ENCODE results near the gene OGDH.

Gene OGDH

DNA sequence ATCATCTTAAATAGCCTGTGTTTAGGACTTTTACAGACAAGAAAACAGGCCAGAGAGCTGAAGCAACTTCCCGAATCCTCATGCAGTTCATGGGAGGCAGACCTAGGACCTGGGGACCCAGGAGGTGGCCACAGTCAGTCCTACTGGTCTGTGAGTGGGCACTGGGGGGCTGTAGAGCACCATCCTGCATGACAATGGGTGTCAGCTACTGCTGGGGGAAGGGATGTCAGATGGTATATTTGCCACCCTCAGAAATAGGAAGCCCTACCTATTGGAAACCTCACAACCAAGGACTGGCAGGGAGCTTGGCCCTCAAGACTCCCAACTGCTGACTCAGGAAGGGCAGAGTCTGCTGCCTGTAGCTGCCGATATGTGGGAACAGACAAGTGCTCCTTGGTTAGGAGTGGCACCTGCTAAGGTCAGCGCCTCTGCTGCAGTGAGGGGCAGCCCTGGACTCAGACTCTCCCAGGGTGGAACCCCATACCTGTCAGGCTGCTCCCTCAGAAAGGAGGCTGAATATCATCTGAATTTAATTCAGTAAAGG, 29.7 kb downstream of the OGDH start:
- Mint-ChIP-seq H3K36me3 (peaks cover 9% of the 10 kb centered on the region), H3K9me3 (ENCODE audit: low read depth) (no peaks in the 10 kb centered on the region), H3K4me1 (ENCODE audit: low read depth) (peaks cover 79% of the 10 kb centered on the region), H3K4me3 (no peak overlapping the region), H3K27me3 (no peaks in the 10 kb centered on the region), H3K27ac (peak overlapping the region; percentile 100)

DNA sequence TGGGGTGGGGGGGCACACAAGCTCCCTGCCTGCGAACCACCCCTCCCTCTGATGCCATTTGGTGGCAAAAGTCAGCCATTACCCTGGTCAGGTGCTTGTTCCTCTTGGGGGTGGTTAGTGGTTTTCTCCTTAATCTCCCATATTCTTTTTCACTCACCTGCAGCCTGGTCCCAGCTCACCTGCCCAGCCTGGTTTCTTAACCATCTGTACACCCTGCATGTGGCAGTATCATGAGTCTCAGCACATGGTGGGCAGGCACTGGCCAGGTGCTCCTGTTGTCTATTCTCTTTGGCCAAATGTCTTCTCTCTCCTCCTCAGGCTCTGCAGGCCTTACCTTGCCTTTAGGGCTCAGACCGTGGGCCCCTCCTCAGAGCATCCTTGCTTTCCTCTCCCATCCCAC, 30.5 kb downstream of the OGDH start:
- Mint-ChIP-seq H3K27me3 (no peaks in the 10 kb centered on the region), H3K9me3 (ENCODE audit: low read depth) (no peaks in the 10 kb centered on the region), H3K4me1 (ENCODE audit: low read depth) (peaks cover 77% of the 10 kb centered on the region), H3K36me3 (peaks cover 7% of the 10 kb centered on the region), H3K4me3 (no peak overlapping the region), H3K27ac (peak overlapping the region; percentile 100)

DNA sequence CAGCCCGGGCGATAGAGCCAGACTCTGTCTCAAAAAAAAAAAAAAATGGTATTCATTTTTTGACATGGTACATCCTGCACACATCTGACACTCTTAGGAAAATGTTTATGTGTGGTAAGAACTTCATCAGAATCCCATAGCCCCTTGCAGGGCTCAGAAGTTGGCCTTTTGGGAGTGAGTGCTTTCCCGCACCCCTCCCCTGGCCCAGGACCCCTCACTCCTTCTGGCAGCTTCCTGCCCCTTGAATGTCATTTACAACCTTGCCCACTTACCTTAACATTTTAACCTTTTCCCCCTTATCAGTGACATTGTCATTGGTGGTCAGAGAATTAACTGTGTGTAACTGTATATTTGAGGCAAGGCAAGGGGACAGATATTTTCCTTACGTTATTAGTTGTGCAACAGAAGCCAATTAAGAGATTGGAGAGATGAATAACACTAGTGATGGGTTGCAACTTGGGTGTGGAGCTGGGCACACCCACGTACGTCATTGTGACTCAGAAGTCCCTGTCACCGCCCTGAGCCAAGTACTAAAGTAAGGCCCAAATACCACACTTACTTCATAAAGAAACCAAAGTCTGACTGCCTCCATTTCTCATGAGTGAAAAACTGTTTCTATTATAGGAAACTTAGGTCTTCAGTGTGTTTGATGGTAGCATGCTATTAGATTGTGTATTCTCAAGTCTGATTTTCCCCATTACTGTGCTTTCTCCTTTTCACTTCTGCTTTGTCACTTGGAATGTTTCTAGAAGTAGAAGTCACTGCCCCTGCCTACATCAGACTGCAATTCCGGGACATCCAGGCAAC, 31.6 kb downstream of the OGDH start:
- peaks cover 7% of the 10 kb centered on the region for H3K36me3 Mint-ChIP-seq
- H3K27ac Mint-ChIP-seq = peak overlapping the region; percentile 100
- no peaks in the 10 kb centered on the region for H3K9me3 Mint-ChIP-seq (ENCODE audit: low read depth)

DNA sequence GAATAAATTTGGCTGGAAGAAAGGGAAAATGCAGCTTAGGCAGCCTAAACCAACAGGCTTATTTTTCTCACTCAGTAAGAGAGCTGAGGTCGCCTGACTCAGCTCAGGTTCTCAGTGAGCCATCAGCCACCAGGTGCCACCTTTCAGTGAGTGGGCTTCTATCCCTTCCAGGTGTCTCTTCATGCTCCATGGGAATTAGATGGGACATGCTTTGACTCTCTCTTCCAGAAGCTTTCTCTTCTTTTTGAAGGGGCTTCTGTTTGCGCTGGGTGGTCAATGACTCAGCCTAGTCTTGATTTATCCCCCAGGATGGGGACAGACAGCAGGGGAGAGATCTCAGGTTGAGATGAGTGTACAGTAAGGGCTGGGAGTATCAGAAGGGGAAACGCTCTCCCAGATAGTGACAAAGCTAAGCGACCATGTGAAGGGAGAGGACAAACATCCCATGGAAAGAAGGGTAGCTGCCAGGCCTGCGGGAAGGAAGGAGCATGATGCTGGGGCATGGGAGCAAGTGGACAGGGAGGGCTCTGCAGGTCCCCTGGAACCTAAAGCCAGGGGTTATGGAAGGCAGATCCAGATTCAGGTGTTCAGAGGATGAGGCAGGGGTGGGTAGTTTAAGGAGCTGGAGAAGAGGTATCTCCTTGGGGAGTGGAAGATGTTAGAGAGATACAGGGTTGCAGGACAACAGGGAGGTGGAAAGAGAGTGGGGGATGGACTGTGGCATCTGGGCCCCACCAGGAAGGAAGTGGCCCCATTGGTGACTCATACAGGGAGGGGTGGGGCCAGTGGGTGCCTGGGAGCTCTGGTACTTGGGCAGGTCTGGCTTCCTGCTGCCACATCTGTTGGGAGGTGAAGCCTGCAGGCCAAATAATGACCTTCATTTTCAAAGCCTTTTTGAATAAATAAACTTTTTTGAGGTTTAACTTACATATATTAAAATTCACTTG, 32.5 kb downstream of the OGDH start:
- Mint-ChIP-seq H3K4me3 (peak overlapping the region; percentile 82), H3K9me3 (ENCODE audit: low read depth) (no peaks in the 10 kb centered on the region), H3K4me1 (ENCODE audit: low read depth) (peaks cover 69% of the 10 kb centered on the region)

More for the DNA sequence above, 31.6 kb downstream of the OGDH start:
- Mint-ChIP-seq H3K4me1 (ENCODE audit: low read depth) (peaks cover 72% of the 10 kb centered on the region), H3K4me3 (peak overlapping the region; percentile 82), H3K27me3 (no peaks in the 10 kb centered on the region)

DNA sequence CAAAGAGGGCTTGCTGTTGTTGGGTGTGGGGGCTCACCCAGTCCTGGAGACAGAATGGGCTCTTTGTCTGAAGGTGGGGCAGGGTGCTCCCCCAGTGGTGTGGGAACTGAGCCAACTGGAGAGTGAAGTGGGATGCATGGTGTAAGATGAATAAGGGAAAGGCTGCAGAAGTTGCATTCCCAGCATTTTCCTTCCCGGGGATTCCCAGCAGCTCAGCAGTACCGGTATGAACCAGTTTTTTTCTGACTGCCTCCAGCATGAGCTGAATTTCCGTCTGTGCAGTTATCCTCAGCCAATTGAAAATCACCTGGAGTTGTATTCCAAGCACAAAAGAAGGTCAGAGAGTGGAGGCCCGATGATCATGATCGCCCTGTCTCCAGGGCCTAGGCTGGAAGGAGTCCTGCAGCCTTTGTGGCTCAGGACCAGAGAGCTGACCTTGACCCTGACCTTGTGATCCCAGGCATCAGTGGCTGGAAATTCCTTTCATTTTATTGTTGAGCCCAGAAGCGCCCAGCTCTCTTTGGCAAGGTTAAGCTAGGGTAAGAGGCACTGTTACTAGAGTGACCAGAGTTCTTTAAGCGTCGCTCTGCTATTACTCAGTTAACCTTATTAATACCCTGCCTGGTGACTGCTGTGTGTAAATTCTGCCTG, 33.4 kb downstream of the OGDH start:
- Mint-ChIP-seq H3K27ac (peak overlapping the region; percentile 100), H3K36me3 (peaks cover 3% of the 10 kb centered on the region), H3K4me3 (peak overlapping the region; percentile 82), H3K27me3 (no peaks in the 10 kb centered on the region), H3K9me3 (ENCODE audit: low read depth) (no peaks in the 10 kb centered on the region), H3K4me1 (ENCODE audit: low read depth) (peaks cover 63% of the 10 kb centered on the region)

More for the DNA sequence above, 32.5 kb downstream of the OGDH start:
- Mint-ChIP-seq H3K27ac (peak overlapping the region; percentile 100), H3K36me3 (peaks cover 3% of the 10 kb centered on the region), H3K27me3 (no peaks in the 10 kb centered on the region)

DNA sequence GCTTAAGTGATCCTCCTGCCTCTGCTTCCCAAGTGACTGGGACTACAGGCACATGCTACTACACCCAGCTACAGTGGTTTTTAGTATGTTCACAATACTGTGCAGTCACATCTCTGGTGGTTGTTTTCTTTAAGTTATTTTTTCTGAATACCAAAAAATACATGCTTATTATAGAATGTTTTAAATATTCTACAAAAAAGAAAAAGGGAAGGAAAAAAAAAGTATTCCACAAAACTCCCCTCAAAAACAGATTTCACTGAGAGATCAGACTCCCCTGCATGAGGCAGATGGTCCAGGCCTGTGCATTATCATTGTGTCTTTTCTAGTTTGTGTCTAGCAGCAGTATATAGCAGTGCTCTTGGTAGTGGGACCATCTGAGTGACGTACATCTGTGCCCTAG, 36.8 kb downstream of the OGDH start:
- peaks cover 3% of the 10 kb centered on the region for H3K36me3 Mint-ChIP-seq
- no peaks in the 10 kb centered on the region for H3K27me3 Mint-ChIP-seq
- no peaks in the 10 kb centered on the region for H3K9me3 Mint-ChIP-seq (ENCODE audit: low read depth)
- peaks cover 39% of the 10 kb centered on the region for H3K4me1 Mint-ChIP-seq (ENCODE audit: low read depth)
- H3K4me3 Mint-ChIP-seq = no peak overlapping the region
- H3K27ac Mint-ChIP-seq = peak overlapping the region; percentile 10

DNA sequence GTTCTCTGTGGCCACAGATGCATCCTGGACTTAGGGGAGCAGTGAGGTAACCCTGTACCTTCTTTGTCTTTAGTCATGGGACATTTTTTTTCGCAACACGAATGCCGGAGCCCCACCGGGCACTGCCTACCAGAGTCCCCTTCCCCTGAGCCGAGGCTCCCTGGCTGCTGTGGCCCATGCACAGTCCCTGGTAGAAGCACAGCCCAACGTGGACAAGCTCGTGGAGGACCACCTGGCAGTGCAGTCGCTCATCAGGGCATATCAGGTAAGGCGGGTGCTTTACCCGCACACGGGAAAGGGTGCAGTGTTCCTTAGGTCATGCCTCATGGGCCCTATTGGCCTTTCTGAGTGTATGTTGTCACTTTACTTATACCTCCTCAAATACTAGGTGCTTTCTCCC, 38.8 kb downstream of the OGDH start:
- no peak overlapping the region for H3K27ac Mint-ChIP-seq
- no peak overlapping the region for H3K4me3 Mint-ChIP-seq
- peaks cover 19% of the 10 kb centered on the region for H3K4me1 Mint-ChIP-seq (ENCODE audit: low read depth)
- peaks cover 3% of the 10 kb centered on the region for H3K36me3 Mint-ChIP-seq
- H3K9me3 Mint-ChIP-seq (ENCODE audit: low read depth) = no peaks in the 10 kb centered on the region
- H3K27me3 Mint-ChIP-seq = no peaks in the 10 kb centered on the region

DNA sequence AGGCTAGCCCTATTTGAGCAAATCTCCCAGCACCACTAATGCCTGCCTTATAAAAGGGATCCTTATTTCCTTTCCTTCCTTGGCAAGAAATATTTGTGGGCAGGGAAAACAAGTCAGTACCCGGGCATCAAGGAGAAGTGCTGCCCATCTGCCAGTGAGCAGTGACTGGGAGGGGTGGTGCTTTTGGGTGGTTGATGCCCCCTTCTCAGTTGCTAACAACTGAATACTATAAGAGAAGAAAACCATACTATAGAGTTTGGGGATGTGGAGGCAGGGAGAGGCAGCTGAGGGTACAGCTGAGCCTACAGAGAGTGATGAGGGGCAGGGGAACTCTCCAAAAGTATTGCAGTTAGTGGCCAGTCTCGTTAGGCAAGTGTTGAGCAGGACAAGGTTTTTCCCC, 39.3 kb downstream of the OGDH start:
- Mint-ChIP-seq H3K27ac (no peak overlapping the region), H3K36me3 (peaks cover 3% of the 10 kb centered on the region), H3K9me3 (ENCODE audit: low read depth) (no peaks in the 10 kb centered on the region), H3K4me3 (no peak overlapping the region), H3K27me3 (no peaks in the 10 kb centered on the region), H3K4me1 (ENCODE audit: low read depth) (peaks cover 14% of the 10 kb centered on the region)

DNA sequence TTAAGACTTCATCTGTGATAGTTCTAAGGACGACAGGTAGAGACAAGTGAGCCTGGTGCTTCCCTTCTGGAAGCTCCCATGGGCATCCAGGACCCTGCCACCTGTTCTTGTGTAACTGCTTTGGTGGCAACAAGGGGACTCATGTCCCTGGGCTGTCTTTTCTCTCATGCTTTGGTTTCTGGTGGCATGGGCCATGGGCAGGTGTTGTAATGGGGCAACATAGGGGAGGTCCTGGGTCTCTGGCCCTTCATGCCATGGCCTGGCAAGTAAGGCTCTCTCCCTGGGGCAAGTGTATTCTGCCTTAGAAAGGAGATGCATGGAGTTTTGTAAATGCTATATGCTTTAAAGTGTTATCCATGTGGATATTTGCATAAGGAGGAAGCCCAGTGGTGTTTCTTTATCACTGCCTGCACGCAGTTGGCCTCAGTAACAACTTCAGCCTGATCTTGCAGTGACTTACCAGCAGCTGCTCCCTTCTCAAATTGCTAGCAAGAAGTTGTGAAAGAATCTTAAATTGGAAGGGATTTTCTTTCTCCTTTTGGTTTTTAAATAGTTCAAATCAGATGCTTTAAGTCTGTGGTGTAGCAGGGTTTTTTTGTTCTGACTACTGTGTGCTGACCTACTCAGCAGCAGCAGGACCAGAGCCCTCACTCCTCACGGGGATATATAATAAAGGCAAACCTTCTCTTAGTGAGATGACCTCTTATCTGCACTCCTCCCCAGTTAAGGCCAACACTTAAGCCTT, 39.9 kb downstream of the OGDH start:
- Mint-ChIP-seq H3K27me3 (no peaks in the 10 kb centered on the region), H3K36me3 (peaks cover 3% of the 10 kb centered on the region), H3K27ac (no peak overlapping the region), H3K9me3 (ENCODE audit: low read depth) (no peaks in the 10 kb centered on the region), H3K4me3 (no peak overlapping the region), H3K4me1 (ENCODE audit: low read depth) (peaks cover 14% of the 10 kb centered on the region)

DNA sequence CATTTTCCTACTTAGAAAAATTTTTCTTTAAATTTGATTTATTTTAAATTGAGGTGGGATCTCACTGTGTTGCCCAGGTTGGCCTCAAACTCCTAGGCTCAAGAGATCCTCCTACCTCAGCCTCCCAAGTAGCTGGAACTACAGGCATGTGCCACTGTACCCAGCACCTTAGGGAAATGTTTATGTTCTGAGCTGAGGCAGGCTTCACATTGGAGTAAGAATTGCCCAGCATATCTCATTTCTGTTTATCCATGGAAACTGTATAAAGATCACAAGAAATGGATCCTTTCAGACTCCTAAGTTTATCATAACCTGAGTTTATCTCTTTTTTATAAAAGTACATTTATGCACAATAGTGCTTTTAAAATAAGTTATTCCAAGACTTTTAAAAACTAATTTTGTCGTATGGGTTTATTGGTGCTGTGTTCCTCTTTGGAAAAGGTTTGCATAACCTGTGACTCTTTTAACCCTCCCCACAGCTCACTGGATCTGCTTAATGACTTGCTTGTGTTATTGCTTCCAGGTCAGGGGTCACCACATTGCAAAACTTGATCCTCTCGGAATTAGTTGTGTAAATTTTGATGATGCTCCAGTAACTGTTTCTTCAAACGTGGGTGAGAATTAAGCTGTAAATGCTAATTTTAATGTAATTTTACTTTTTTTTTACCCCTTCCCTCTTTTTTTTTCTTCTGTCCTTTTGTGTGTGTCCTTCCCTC, 40.7 kb downstream of the OGDH start:
- Mint-ChIP-seq H3K9me3 (ENCODE audit: low read depth) (no peaks in the 10 kb centered on the region), H3K27ac (no peak overlapping the region), H3K27me3 (no peaks in the 10 kb centered on the region), H3K4me3 (no peak overlapping the region), H3K4me1 (ENCODE audit: low read depth) (peaks cover 8% of the 10 kb centered on the region), H3K36me3 (peaks cover 3% of the 10 kb centered on the region)

DNA sequence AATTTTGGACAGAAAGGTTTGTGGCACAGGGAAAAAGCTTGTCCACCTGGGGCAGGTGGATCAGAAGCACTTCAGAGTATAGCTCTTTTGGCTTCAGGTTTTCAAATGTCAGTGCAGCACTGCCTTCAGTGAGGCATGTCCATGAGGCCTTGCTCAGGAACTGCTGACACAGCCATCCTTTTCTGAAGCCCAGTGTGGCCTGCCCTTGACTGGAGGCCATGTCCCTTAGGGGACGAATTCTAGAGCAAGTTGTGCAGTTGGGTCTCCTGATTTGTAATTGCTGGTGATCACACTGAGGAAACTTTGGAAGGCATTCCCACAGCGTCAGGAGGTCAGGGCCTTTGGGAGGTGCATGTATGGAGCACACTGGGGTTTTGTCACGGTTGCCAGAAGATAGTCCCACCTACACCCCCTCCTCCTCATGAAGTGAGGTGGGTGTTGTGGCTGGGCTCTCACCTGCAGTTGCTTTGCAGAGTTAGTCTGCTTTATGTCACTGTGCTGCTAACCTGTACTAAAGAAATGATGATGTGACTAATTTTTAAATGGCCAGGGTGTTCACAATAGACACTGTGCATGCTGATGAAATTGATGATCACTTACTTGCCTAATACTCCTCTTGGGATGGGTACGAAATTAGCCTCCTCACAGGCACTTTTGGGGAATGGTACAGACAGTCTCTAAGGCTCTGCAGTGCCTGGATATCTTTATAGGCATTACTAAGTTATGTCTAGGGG, 41.7 kb downstream of the OGDH start:
- Mint-ChIP-seq H3K9me3 (ENCODE audit: low read depth) (no peaks in the 10 kb centered on the region), H3K27me3 (no peaks in the 10 kb centered on the region), H3K36me3 (peaks cover 6% of the 10 kb centered on the region), H3K27ac (no peak overlapping the region), H3K4me3 (no peak overlapping the region), H3K4me1 (ENCODE audit: low read depth) (peaks cover 7% of the 10 kb centered on the region)

DNA sequence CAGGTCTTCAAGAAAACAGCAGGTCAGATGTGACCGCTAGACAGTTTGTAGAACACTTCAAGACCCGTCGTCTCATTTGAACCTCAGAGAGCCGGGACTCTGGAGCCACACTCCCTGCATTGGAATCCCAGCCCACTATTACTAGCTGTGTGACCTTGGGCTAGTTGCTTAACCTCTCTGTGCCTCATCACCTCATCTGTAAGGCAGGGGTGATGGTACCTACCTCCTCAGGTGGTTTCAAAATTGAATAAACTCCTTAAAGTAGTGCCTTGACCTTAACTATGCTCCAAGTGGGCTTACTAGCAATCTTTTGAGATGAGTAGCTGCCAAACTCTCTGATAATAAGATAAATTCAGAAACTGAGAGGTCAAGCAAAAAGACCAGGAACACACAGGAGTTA, 43.8 kb downstream of the OGDH start:
- H3K36me3 Mint-ChIP-seq = peaks cover 9% of the 10 kb centered on the region
- no peaks in the 10 kb centered on the region for H3K4me1 Mint-ChIP-seq (ENCODE audit: low read depth)
- no peak overlapping the region for H3K27ac Mint-ChIP-seq
- no peak overlapping the region for H3K4me3 Mint-ChIP-seq
- H3K27me3 Mint-ChIP-seq = no peaks in the 10 kb centered on the region
- H3K9me3 Mint-ChIP-seq (ENCODE audit: low read depth) = no peaks in the 10 kb centered on the region

DNA sequence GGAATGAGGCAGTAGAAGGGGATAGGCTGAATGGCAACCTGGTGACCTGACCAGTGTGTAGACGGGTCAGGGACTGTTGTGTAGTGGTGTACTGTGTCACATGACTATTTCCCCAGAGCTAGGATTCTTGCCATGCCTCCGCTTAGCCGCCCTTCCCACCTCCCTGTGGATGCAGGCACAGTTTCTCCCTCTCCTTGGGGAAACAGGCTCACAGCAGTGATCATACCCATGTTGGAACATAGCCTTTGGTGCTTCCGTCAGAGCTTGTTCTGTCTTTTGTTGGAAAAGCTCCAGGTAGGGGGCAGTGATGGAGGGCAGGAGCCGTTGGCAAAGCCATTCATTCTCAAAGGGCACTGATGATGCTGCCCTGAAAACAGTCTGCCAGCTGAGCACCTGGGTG, 44.3 kb downstream of the OGDH start:
- Mint-ChIP-seq H3K27me3 (no peaks in the 10 kb centered on the region), H3K4me3 (no peak overlapping the region), H3K9me3 (ENCODE audit: low read depth) (no peaks in the 10 kb centered on the region), H3K27ac (no peak overlapping the region), H3K36me3 (peaks cover 12% of the 10 kb centered on the region), H3K4me1 (ENCODE audit: low read depth) (no peaks in the 10 kb centered on the region)
